Transverse colon (tissue), 4 donors: Measurements from ENCODE around the gene SPIB.

Source experiments
- CTCF ChIP-seq, 5 experiments: fragments of 200-600 bp in 3 of 5; fragments of 450-650 bp in 2 of 5; sonication (generic) in 3 of 5; IDR thresholded peaks; 1 replicate in 2 of 5; 2 replicates in 3 of 5; pipeline ENCODE4 v1.5.1; 2016 to 2017; ENCODE audit warnings: antibody characterized with exemption in 5 of 5, inconsistent platforms in 3 of 5, mild to moderate bottlenecking in 2 of 5, moderate library complexity in 1 of 5
- EP300 ChIP-seq: sonication (generic); formaldehyde crosslinking; IDR thresholded peaks from one replicate; pipeline ENCODE4 v1.6.1; 2017; ENCODE audit warnings: antibody characterized with exemption, low read depth
- POLR2A ChIP-seq: fragments of 450-650 bp; IDR thresholded peaks from one replicate; pipeline ENCODE4 v1.6.1; 2016; ENCODE audit warnings: antibody characterized with exemption, mild to moderate bottlenecking, moderate library complexity
- POLR2AphosphoS5 ChIP-seq, 3 donors: sonication (generic); formaldehyde crosslinking; IDR thresholded peaks; one replicate each; pipeline ENCODE4 v1.6.1; 2016; ENCODE audit warnings: antibody characterized with exemption in 3 of 3

DNA sequence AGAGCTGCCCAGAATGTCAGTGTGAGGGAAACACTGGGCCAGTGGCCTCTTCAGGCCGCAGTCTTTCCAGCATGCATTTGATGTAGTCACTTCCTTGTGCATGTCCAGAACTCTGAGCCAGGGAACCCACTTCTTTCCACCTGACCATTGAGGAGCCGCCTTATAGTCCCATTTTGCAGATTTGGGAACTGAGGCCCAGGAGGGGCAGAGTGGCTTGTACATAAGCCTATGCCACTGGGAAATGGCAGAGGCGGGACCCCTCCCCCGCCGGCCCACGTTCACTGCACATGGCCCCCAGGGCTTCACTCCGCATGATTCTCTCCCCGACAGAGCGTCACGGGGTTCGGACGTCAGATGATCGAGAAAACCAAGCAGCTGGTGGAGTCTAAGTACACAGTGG lies 5.6 kb upstream of the SPIB start:
- no peak for TF ChIP-seq POLR2A
- TF ChIP-seq CTCF (IDR thresholded peaks at IDR 0.05): no peak
- TF ChIP-seq POLR2AphosphoS5 (IDR thresholded peaks at IDR 0.05): no peak
- no peak for TF ChIP-seq EP300
